Activated T-cell treated with anti-CD3 and anti-CD28 coated beads, Interleukin-2, amount 50 U/mL, for 48 hours (primary cell): Measurements from ENCODE around the gene SDHAF1.
A peak's percentile ranks its signal among the peaks of the same experiment; 100 is the strongest.
"Not testable (repeated sequence)": the region's sequence is repeated elsewhere in the genome, so short reads cannot be mapped to it uniquely, and the experiment has no call there.

Experiments used
- DNase-seq, 2 experiments: peaks; one replicate each; pipeline ENCODE4 v3.0.0-alpha.2; 2020

Gene SDHAF1

GRCh38 chr19:35995048-35995993 lies at the start of gene SDHAF1:
Gene SDHAF1, plus strand, starts transcription at chr19:35995188. Its CDS starts 87 bp downstream, at chr19:35995275.
- DNase-seq: peak; percentile 97

GRCh38 chr19:35946203-35946602 lies 48.8 kb upstream of the SDHAF1 start:
- DNase-seq: no peak

- DNase-seq: no peak
These were observed 45.9 kb upstream of the SDHAF1 start for GRCh38 chr19:35949131-35949530.

DNA sequence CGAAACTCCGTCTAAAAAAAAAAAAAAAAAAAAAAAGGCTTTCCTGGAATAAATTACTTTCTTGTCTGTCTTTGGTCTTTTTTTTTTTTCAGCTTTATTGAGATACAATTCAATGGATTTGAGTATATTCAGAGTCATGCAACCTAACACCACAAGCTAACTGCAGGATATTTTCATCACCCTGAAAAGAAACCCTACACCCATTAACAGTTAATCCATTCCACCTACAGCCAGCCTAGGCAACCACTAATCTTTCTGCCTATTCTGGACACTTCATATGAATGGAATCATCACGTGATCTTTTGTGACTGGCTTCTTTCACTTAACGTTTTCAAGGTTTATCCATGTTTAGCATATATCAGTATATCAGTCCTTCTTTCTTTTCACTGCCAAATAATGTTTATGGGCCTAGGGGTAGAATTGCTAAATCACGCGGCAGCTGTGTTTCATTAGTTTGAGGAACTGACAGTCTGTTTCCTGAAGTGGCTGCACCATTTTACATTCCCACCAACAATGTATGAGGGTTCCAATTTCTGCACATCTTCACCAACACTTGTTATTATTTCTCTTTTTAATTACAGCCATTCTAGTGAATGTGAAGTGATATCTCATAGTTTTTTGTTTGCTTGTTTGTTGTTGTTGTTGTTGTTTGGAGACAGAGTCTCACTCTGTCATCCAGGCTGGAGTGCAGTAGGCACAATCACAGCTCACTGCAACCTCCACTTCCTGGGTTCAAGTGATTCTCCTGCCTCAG lies 38.9 kb upstream of the SDHAF1 start:
- no peak for DNase-seq

DNA sequence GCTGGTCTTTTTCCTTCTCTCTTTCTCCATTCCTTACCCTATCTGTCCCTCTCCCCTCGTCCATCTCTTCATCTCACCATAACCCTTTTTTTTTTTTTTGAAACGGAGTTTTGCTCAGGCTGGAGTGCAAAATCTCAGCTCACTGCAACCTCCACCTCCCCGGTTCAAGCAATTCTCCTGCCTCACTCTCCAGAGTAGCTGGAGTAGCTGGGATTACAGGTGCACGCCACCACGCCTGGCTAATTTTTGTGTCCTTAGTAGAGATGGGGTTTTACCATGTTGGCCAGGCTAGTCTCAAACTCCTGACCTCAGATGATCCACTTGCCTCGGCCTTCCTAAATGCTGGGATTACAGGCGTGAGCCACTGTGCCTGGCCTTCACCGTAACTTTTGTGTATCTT lies 37.6 kb upstream of the SDHAF1 start:
- DNase-seq: not testable (repeated sequence)

GRCh38 chr19:35958660-35959039 lies 36.3 kb upstream of the SDHAF1 start:
- no peak for DNase-seq

DNA sequence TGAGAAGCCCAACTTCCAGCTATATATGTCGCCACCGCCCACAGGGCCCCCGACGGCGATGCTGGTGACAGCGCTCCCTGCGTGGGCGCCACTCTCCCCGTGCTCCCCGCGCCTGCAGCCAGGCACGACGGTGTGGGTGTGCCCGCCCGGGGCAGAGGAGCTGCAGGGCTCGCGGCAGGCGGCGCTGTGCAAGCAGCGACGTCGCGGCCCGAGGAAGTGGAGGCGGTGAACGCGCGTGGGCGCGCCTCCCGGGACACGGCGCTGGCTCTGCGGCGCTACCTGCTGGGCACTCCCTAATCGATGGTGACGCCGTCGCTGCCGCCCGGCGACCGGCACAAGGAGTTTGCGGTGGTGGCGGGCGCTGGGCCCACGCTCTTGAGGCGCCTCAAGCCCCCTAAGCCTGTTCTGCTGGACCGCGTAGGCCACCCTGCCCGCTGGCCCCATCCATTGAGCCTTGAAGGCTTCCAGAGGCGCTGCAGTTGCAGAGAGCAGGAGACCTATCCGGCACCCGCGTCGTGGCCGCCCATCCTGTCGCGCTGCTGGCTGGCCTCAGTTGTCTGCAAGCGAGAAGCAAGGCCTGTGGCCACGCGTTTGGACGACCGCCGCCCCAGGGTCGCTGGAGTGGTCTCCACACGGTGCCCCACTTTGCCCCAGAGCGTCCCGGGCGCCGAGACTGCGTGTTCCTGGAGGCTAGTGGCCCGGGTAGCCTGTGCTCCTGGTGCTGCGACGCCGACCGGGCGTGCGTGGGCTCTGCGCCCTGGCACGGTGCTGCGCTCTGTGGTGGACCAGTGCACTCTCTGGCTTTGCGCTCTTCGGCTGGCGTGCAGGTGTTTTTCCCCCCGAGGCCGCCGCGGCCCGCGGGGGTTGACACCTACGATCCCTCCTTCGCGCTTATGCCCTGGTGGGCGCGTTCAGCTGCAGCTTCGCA lies 35.7 kb upstream of the SDHAF1 start:
- DNase-seq: peak; percentile 73 to 82

- no peak for DNase-seq
These were observed 35.0 kb upstream of the SDHAF1 start for GRCh38 chr19:35959968-35960320.

DNA sequence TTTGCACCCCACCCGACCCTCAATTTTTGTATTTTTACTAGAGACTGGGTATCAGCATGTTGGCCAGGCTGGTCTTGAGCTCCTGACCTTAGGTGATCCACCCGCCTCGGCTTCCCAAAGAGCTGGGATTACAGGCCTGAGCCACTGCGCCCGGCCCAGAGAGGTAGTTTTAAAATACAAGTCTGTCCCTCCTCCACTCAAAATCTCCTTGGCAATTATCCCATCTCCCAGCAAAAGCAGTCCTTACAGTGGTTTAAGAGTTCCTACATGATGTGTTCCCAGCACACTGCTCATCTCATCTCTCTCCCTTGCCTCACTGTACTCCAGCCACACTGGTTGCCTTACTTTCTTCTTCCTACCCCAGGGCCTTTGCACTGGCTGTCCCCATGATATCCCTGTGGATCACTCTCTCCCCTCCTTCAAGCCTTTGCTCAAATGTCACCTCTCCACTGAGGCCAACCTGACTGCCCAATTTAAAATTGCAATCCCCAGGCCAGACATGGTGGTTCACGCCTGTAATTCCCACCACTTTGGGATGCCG lies 34.5 kb upstream of the SDHAF1 start:
- DNase-seq: no peak

- peak; percentile 53 to 61 for DNase-seq
These were observed 31.5 kb upstream of the SDHAF1 start for GRCh38 chr19:35963514-35963913.

- no peak for DNase-seq
These were observed 28.2 kb upstream of the SDHAF1 start for GRCh38 chr19:35966771-35967170.

- no peak for DNase-seq
These were observed 21.5 kb upstream of the SDHAF1 start for GRCh38 chr19:35973487-35973886.

DNA sequence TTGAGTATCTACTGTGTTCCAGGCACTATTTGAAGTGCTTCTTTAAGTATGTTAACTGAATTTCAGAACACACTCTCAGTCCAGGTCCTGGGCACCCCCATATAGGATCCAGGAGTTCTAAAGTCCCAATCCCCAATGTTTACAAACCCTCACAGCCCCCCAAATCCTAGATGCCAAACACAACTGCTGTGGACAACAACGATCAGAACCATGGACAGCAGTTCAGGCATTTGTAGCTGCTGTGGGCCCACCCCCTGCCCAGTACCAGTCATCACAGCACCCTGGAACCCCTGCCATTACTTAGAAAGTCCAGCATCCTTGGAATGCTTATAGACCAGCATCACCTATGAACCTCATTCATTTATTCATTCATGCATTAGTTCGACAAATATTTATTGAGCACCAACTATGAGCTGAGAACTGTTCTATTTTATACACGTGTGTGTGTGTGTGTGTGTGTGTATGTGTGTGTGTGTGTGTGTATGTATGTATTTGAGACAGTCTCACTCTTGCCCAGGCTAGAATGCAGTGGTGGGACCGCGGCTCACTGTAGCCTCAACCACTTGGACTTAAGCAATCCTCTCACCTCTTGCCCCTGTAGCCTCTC lies 19.3 kb upstream of the SDHAF1 start:
- DNase-seq: no peak

DNA sequence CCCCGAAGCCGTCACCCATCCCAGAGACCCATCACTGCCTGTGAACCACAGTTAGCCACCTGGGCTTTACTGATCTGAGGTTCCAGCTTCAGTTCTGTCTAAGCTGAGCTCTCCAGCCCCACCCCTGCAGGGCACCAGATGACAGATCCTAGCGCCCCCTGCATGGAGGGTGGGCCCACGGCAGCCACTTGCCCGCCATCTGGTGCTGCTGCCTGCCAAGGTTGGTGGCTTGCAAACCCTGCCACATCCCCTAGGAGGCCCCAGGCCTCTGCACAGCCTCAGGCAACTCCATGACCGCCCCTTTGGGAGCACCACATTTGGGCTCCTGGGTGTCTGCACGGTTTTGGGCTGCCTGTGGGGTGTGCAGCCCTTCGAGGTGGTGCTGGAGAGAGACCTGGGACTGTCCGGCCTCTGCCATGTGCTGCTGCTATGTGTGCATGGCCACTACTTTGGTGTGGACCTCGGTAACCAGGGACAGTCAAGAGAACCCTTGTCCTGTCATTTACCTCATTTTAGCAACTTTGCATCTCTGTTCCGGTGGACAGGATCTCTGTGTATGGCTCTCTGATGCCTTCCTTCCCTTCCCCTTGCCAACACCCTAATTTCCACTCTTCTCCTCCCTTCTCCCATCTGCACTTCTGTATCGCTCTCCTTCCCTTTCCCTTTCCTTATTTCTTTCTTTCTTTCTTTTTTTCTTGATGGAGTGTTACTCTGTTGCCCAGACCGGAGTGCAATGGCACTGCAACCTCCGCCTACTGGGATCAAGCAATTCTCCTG lies 17.4 kb upstream of the SDHAF1 start:
- DNase-seq: peak; percentile 46 to 58

DNA sequence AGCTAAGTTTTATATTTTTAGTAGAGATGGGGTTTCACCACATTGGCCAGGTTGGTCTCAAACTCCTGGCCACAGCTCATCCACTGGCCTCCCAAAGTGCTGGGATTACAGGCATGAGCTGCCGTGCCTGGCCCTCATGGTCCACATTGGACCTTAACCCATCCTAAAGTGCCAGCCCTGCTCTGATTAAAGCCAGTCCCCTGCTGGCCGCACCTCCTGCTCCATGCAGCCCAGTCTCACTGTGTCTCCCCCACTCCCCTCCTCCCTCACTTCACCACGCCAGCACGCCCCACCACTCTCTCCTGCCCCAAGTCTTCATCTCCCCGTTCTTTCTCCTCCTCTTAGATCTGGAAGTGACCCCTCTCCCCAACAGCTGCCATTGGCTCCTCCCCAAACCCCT lies 16.7 kb upstream of the SDHAF1 start:
- DNase-seq: no peak

- no peak for DNase-seq
These were observed 16.1 kb upstream of the SDHAF1 start for GRCh38 chr19:35978832-35979365.

GRCh38 chr19:35980997-35981396 lies 14.0 kb upstream of the SDHAF1 start:
- DNase-seq: not testable (repeated sequence)

- DNase-seq: no peak
These were observed 11.8 kb upstream of the SDHAF1 start for GRCh38 chr19:35983177-35983576.

GRCh38 chr19:35986111-35986510 lies 8.9 kb upstream of the SDHAF1 start:
- no peak for DNase-seq

GRCh38 chr19:35986664-35987570 lies 8.1 kb upstream of the SDHAF1 start:
- peak; percentile 45 to 53 for DNase-seq
